K562 (cell line): Measurements from ENCODE around the gene ATF3. TPM values are rescaled to one million over a fixed set of nuclear protein-coding genes. Genes with fewer than 3 reads are reported as not detected.

ENCODE experiments used
- ATAC-seq: fragments of 200-7000 bp; cut with Tn5 transposase; 3 replicates; pipeline ENCODE4 v1.9.1; 2020; ENCODE audit warnings: moderate library complexity
- BruUV-seq: library from RNA; stranded (reverse); fragments of 400-500 nt; replicated peaks from 2 replicates; lab custom pipeline; 2021; lab: Mats Ljungman, UMichigan
- CTCF ChIA-PET: fragments of 300-600 bp; formaldehyde crosslinking; extraction: SDS; loops from one replicate; lab custom pipeline; 2021; ENCODE audit warnings: low intra/inter-chr PET ratio; lab: Yijun Ruan, JAX
- POLR2A ChIA-PET: fragments of 300-600, 350-650 bp; sonication (Branson Sonifier 250); formaldehyde crosslinking; extraction: SDS; loops from one replicate; lab custom pipeline; 2021; ENCODE audit warnings: antibody characterized with exemption, inconsistent platforms; lab: Yijun Ruan, JAX
- DNase-seq, 4 experiments: peaks; one replicate each; pipeline versions ENCODE4 v3.0.0 to v3.0.0-alpha.2; 2011 to 2018; ENCODE audit warnings: low spot score in 3 of 4, mixed read lengths in 3 of 4; ENCODE audit errors: extremely low read depth in 1 of 4
- FAIRE-seq: peaks from 2 replicates; lab custom pipeline; 2011; peaks lifted over from hg19 to GRCh38; lab: Jason Lieb, UNC
- H2AFZ ChIP-seq: 2 replicates; pipeline ENCODE4 v1.6.0; 2011; ENCODE audit warnings: low read depth, low read length, control low read depth, inconsistent platforms
- H3K27ac ChIP-seq: fragments of 200-600 bp; 3 replicates; pipeline ENCODE4 v1.8.0; 2011; ENCODE audit warnings: low read depth, mild to moderate bottlenecking, control low read depth, inconsistent platforms, low read length, moderate library complexity, mixed read lengths; ENCODE audit errors: extremely low read depth
- H3K27me3 ChIP-seq, 2 experiments: fragments of 300-600 bp in 1 of 2; 2 replicates in 1 of 2; 3 replicates in 1 of 2; pipeline versions ENCODE4 v1.6.0 to v1.8.0; 2011; ENCODE audit warnings: inconsistent platforms in 2 of 2, low read length in 2 of 2, mild to moderate bottlenecking in 1 of 2, mixed read lengths in 1 of 2, moderate library complexity in 1 of 2; ENCODE audit not compliant: control insufficient read depth in 2 of 2, insufficient read depth in 2 of 2
- H3K36me3 ChIP-seq: fragments of 300-600 bp; 3 replicates; pipeline ENCODE4 v1.8.0; 2011; ENCODE audit warnings: mild to moderate bottlenecking, low read length, inconsistent platforms; ENCODE audit not compliant: control insufficient read depth, insufficient read depth
- H3K4me1 ChIP-seq, 2 experiments: fragments of 200-600 bp in 1 of 2; replicated peaks in 1 of 2; 2 replicates in 1 of 2; 3 replicates in 1 of 2; pipeline versions ENCODE4 v1.5.1 to v1.8.0; 2011; ENCODE audit warnings: inconsistent platforms in 2 of 2, low read length in 2 of 2, mild to moderate bottlenecking in 1 of 2, mixed read lengths in 1 of 2, moderate library complexity in 1 of 2; ENCODE audit not compliant: control insufficient read depth in 2 of 2, insufficient read depth in 2 of 2
- H3K4me2 ChIP-seq: 2 replicates; pipeline ENCODE4 v1.6.1; 2011; ENCODE audit warnings: low read length, control low read depth, inconsistent platforms, mixed read lengths; ENCODE audit not compliant: insufficient read depth
- H3K4me3 ChIP-seq: fragments of 200-600 bp; sonication (generic), shearing (Covaris generic); 2 replicates; pipeline ENCODE4 v1.5.1; 2016; ENCODE audit warnings: control low read depth, inconsistent platforms
- H3K79me2 ChIP-seq: fragments of 200-600 bp; 3 replicates; pipeline ENCODE4 v1.8.0; 2011; ENCODE audit warnings: low read length, inconsistent platforms; ENCODE audit not compliant: control insufficient read depth, insufficient read depth
- H3K9ac ChIP-seq, 2 experiments: 2 replicates each; pipeline versions ENCODE4 v1.6.0 to v1.6.1; 2011; ENCODE audit warnings: low read depth in 2 of 2, low read length in 2 of 2, control low read depth in 1 of 2, inconsistent platforms in 1 of 2, mild to moderate bottlenecking in 1 of 2, mixed read lengths in 1 of 2; ENCODE audit not compliant: insufficient read depth in 1 of 2
- H3K9me1 ChIP-seq: one replicate; pipeline ENCODE4 v1.6.0; 2011; ENCODE audit warnings: inconsistent platforms, mild to moderate bottlenecking, low read length, moderate library complexity; ENCODE audit not compliant: control insufficient read depth, insufficient read depth
- H3K9me3 ChIP-seq: replicated peaks from 2 replicates; pipeline ENCODE4 v1.5.1; 2011; ENCODE audit warnings: low read depth, low read length, inconsistent platforms; ENCODE audit not compliant: control insufficient read depth, insufficient read depth
- H4K20me1 ChIP-seq: replicated peaks from 2 replicates; pipeline ENCODE4 v1.6.1; 2011; ENCODE audit warnings: low read length, inconsistent platforms, mixed read lengths; ENCODE audit not compliant: control insufficient read depth, insufficient read depth
- CTCFL ChIP-seq: IDR thresholded peaks from 2 replicates; pipeline ENCODE4 v1.6.1; 2011; ENCODE audit warnings: borderline replicate concordance, low read depth, mild to moderate bottlenecking, moderate library complexity, low read length; ENCODE audit not compliant: insufficient read depth, poor library complexity, severe bottlenecking
- DPF2 ChIP-seq: fragments of 450-650 bp; IDR thresholded peaks from 2 replicates; pipeline ENCODE4 v1.6.1; 2016
- FOXK2 ChIP-seq, 2 experiments: fragments of 450-650 bp; IDR thresholded peaks in 1 of 2; conservative IDR thresholded peaks in 1 of 2; 2 replicates each; pipeline ENCODE4 v1.6.1; 2016; ENCODE audit warnings: low read depth in 2 of 2, mild to moderate bottlenecking in 1 of 2
- GTF2E2 ChIP-seq: fragments of 200-800 bp; sonication (Bioruptor generic); IDR thresholded peaks from 2 replicates; pipeline ENCODE4 v1.6.1; 2016; ENCODE audit warnings: missing genetic modification characterization, missing compliant biosample characterization
- HMGXB4 ChIP-seq: sonication (generic); formaldehyde crosslinking; IDR thresholded peaks from 2 replicates; pipeline ENCODE4 v1.8.1; 2023; ENCODE audit warnings: mild to moderate bottlenecking, missing genetic modification reagents
- LEF1 ChIP-seq: fragments of 450-650 bp; IDR thresholded peaks from 2 replicates; pipeline ENCODE4 v1.6.1; 2016; ENCODE audit warnings: mild to moderate bottlenecking
- MAFF ChIP-seq: IDR thresholded peaks from 2 replicates; pipeline ENCODE4 v1.6.1; 2012; ENCODE audit warnings: low read length, improper control_type of control experiment
- MAFK ChIP-seq: IDR thresholded peaks from 2 replicates; pipeline ENCODE4 v1.6.1; 2011; ENCODE audit warnings: low read length, improper control_type of control experiment
- NFIX ChIP-seq: fragments of 250-450 bp; sonication (Bioruptor Pico); IDR thresholded peaks from 2 replicates; pipeline ENCODE4 v1.4.0; 2020; ENCODE audit warnings: low read depth, mild to moderate bottlenecking, moderate library complexity
- PML ChIP-seq: IDR thresholded peaks from 2 replicates; pipeline ENCODE4 v1.6.1; 2012; ENCODE audit warnings: low read length, inconsistent platforms
- SREBF2 ChIP-seq: sonication (generic); formaldehyde crosslinking; IDR thresholded peaks from 2 replicates; pipeline ENCODE4 v1.4.0; 2020; ENCODE audit warnings: mild to moderate bottlenecking, missing genetic modification reagents
- TFAM ChIP-seq: fragments of 250-450 bp; sonication (Bioruptor Pico); conservative IDR thresholded peaks from 2 replicates; pipeline ENCODE4 v1.5.0; 2021; ENCODE audit warnings: mild to moderate bottlenecking, moderate library complexity
- ZNF395 ChIP-seq: fragments of 200-800 bp; sonication (Bioruptor generic); IDR thresholded peaks from 2 replicates; pipeline ENCODE4 v1.6.1; 2017; ENCODE audit warnings: missing genetic modification characterization, missing compliant biosample characterization
- WGBS: fragments of 100-300 bp; shearing (Covaris generic); methylation state at CpG from one replicate; pipeline ENCODE4 v1.1.6; 2016; ENCODE audit warnings: low coverage, mixed read lengths; ENCODE audit not compliant: insufficient coverage; ENCODE audit errors: missing lambda C conversion rate; 5-methylcytosine and 5-hydroxymethylcytosine counted together
- in situ Hi-C: fragments of 300-500 bp; cut with MboI; formaldehyde crosslinking; loops from 4 replicates; pipeline ENCODE4 v1.15.0; 2018; ENCODE audit warnings: inconsistent platforms, mixed read lengths
- intact Hi-C: fragments of 100-400 bp; cut with micrococcal nuclease; formaldehyde crosslinking; loops from 2 replicates; pipeline ENCODE4 v1.14.2; 2022
- polyA plus RNA-seq, 8 experiments: library from polyadenylated mRNA; depleted of rRNA in 4 of 8; stranded (reverse) in 5 of 8; unstranded in 3 of 8; fragments of >200 nt; fragmentation: Nextera tagmentation in 2 of 8; fragmentation: Illumina TruSeq in 1 of 8; extraction: Ambion mirVana in 2 of 8; extraction: Trizol in 1 of 8; gene quantifications; 2 replicates each; pipeline versions ENCODE4 v1.2.1 to v1.2.3, GENCODE V29; 2011 to 2014; ENCODE audit warnings: inconsistent platforms in 1 of 8, missing spikeins in 1 of 8
- total RNA-seq, 7 experiments: library from RNA; depleted of rRNA in 6 of 7; stranded (reverse); fragments of >200 nt in 6 of 7; fragmentation: Illumina TruSeq in 2 of 7; extraction: Trizol in 2 of 7; gene quantifications; 2 replicates each; pipeline versions ENCODE4 v1.2.1 to v1.2.3, GENCODE V29; 2011 to 2021; ENCODE audit warnings: low replicate concordance in 1 of 7

ATF3 gene
- total and polyA plus RNA-seq, 9 of the 15 experiments (the other 6 are each of a cell fraction or from before 2014, with no cell fraction given): 3.5 to 28.2 (median 19.8) TPM

GRCh38 chr1:212582291-212582690, 26.3 kb upstream of the ATF3 start:
- CTCF ChIA-PET: no interaction called here
- no peaks in the 10 kb centered on the region for H3K9me1 ChIP-seq
- no peak for FAIRE-seq
- intact Hi-C loops: no loop called here
- H3K4me1 ChIP-seq: no peaks in the 10 kb centered on the region
- no peaks in the 10 kb centered on the region for H3K9me3 ChIP-seq
- H4K20me1 ChIP-seq: 0 out of 2 replicates have a peak, but pooled peaks cover 6% of the 10 kb centered on the region
- no peak overlapping the region for H3K4me3 ChIP-seq
- no peak overlapping the region for H3K4me2 ChIP-seq
- no peak overlapping the region for H3K27ac ChIP-seq
- H3K36me3 ChIP-seq: no peaks in the 10 kb centered on the region
- H3K79me2 ChIP-seq: no peaks in the 10 kb centered on the region
- POLR2A ChIA-PET: interaction anchor here (0.6 to 1.9 kb wide), 11 partner anchors 10 to 1183 kb away, joined by 3 to 15 read pairs (median 3); partner anchors contain the start of gene ATF3
- no peak for ATAC-seq
- 2% methylated on average over 5 of the region's 5 CpGs for WGBS
- H3K27me3 ChIP-seq: peaks cover 49 to 56% of the 10 kb centered on the region in 2 experiments; a peak in 4 of 5 replicates
- H2AFZ ChIP-seq: no peak overlapping the region
- in situ Hi-C loops: no loop called here
- DNase-seq: no peak
- H3K9ac ChIP-seq: no peak overlapping the region
- no TSS peak for BruUV-seq
- no peak for TF ChIP-seq HMGXB4 (CRISPR knock-in tag)
- no peak for TF ChIP-seq DPF2
- TF ChIP-seq LEF1: no peak
- TF ChIP-seq MAFF: no peak
- TF ChIP-seq NFIX (CRISPR knock-in tag): no peak
- no peak for TF ChIP-seq PML
- no peak for TF ChIP-seq TFAM
- no peak for TF ChIP-seq FOXK2 (conservative IDR thresholded peaks at IDR 0.05 in 1 of 2, IDR thresholded peaks at IDR 0.05 in 1 of 2; ENCODE audit: low read depth in 2 of 2)
- no peak for TF ChIP-seq CTCFL
- TF ChIP-seq MAFK: no peak
- no peak for TF ChIP-seq GTF2E2 (tag)
- TF ChIP-seq ZNF395 (CRISPR knock-in tag): no peak
- no peak for TF ChIP-seq SREBF2 (CRISPR knock-in tag)
